Breast epithelium (tissue), 3 donors: ENCODE results near the gene CFAP70.

Experiments
- CTCF ChIP-seq, 3 donors: fragments of 450-650 bp; IDR thresholded peaks; one replicate each; pipeline ENCODE4 v1.5.1; 2016 to 2017; ENCODE audit warnings: antibody characterized with exemption in 3 of 3, mild to moderate bottlenecking in 3 of 3, moderate library complexity in 3 of 3
- POLR2AphosphoS5 ChIP-seq, 3 donors: sonication (generic); formaldehyde crosslinking; IDR thresholded peaks; one replicate each; pipeline ENCODE4 v1.6.1; 2017; ENCODE audit warnings: antibody characterized with exemption in 3 of 3

DNA sequence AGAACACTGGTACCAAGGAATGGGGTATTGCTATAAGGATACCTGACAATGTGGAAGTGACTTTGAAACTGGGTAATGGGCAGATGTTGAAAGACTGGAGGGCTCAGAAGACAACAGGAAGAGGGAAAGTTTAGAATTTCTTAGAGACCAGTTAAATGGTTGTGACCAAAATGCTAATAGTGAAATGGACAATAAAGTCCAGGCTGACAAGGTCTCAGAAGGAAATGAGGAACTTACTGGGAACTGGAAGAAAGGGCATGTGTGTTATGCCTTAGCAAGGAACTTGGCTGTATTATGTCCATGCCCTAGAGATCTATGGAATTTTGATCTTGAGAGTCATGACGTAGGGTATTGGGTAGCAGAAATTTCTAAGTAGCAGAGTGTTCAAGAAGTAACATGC lies 152.8 kb downstream of the CFAP70 start:
- TF ChIP-seq CTCF (IDR thresholded peaks at IDR 0.05) (no peak), POLR2AphosphoS5 (IDR thresholded peaks at IDR 0.05) (no peak)
